ENCODE results near the gene SEPSECS. TPM values are rescaled to one million over a fixed set of nuclear protein-coding genes. Genes with fewer than 3 reads are reported as not detected.

SEPSECS gene
- polyA plus RNA-seq, 3 donors: 13.2 to 22.5 (median 19.4) TPM

Other genes starting within 250 kb of the SEPSECS start
- 10 to 100 TPM; 16.9 to 21.9 (median 18.1) TPM for gene CCDC149, start 247.4 kb downstream of the SEPSECS start, polyA plus RNA-seq (ENCODE audit: insufficient read length in 3 of 3)
- gene LGI2, start 129.5 kb downstream of the SEPSECS start, polyA plus RNA-seq (ENCODE audit: insufficient read length in 3 of 3): 10 to 100 TPM; 31.9 to 36.8 (median 33.9) TPM
- gene PI4K2B, start 73.6 kb upstream of the SEPSECS start, polyA plus RNA-seq (ENCODE audit: insufficient read length in 3 of 3): 10 to 100 TPM; 13.4 to 17.0 (median 15.8) TPM
- gene ZCCHC4, start 152.3 kb upstream of the SEPSECS start, polyA plus RNA-seq (ENCODE audit: insufficient read length in 3 of 3): 10 to 100 TPM; 11.5 to 15.9 (median 15.0) TPM
- 10 to 100 TPM; 34.7 to 60.2 (median 49.6) TPM for gene ANAPC4, start 216.8 kb upstream of the SEPSECS start, polyA plus RNA-seq (ENCODE audit: insufficient read length in 3 of 3)

All from renal cortex interstitium (tissue), 3 donors.